Myocyte (in vitro differentiated cells): ENCODE measurements around the gene RABGEF1. TPM values are rescaled to one million over a fixed set of nuclear protein-coding genes. Genes with fewer than 3 reads are reported as not detected.
"Not testable (repeated sequence)": the region's sequence is repeated elsewhere in the genome, so short reads cannot be mapped to it uniquely, and the experiment has no call there.

Experiments used
- DNase-seq: peaks from one replicate; pipeline ENCODE4 v3.0.0-alpha.2; 2012; ENCODE audit warnings: low read depth
- total RNA-seq: library from RNA; depleted of rRNA; stranded (reverse); fragments of >200 nt; gene quantifications from 2 replicates; pipeline ENCODE4 v1.2.3, GENCODE V29; 2014

The RABGEF1 gene
- total RNA-seq, 1 donor from 2014 or later, result 40.7 TPM

- DNase-seq, result not testable (repeated sequence)
Measured at GRCh38 chr7:66847523-66847855, 107.0 kb downstream of the RABGEF1 start.

GRCh38 chr7:66847879-66848790, 107.6 kb downstream of the RABGEF1 start:
- peak; percentile 24 for DNase-seq

- no peak for DNase-seq
Measured at GRCh38 chr7:66859339-66859738, 118.8 kb downstream of the RABGEF1 start.

- DNase-seq, result peak; percentile 46
Measured at GRCh38 chr7:66859794-66860645, 119.5 kb downstream of the RABGEF1 start.

- DNase-seq, result no peak
Measured at GRCh38 chr7:66860767-66861166, 120.2 kb downstream of the RABGEF1 start.

Other genes starting within 250 kb of the RABGEF1 start
- gene KCTD7, start 111.9 kb upstream of the RABGEF1 start, total RNA-seq, result 19.7 and 25.8 TPM in 2 replicates
- gene TMEM248, start 180.5 kb downstream of the RABGEF1 start, total RNA-seq, result 154 TPM in 2 replicates